CD4-positive, alpha-beta T cell treated with Interleukin-1 beta for 1 hour (primary cell): Measurements from ENCODE around the gene PLA2G15.
"Not testable (repeated sequence)": the region's sequence is repeated elsewhere in the genome, so short reads cannot be mapped to it uniquely, and the experiment has no call there.

Experiments used
- DNase-seq, 2 donors: peaks; one replicate each; pipeline ENCODE4 v3.0.0-alpha.2; 2020 to 2022

PLA2G15 gene

GRCh38 chr16:68281368-68282063 is 36.3 kb downstream of the PLA2G15 start:
- peak in 1 of 2 donors; percentile 35 for DNase-seq

- DNase-seq = no peak
Measured at GRCh38 chr16:68282064-68282452, 36.9 kb downstream of the PLA2G15 start.

- DNase-seq = no peak
Measured at GRCh38 chr16:68283346-68283745, 38.2 kb downstream of the PLA2G15 start.

GRCh38 chr16:68283801-68284598 is 38.8 kb downstream of the PLA2G15 start:
- DNase-seq = no peak

- DNase-seq = peak in 1 of 2 donors; percentile 56
Measured at GRCh38 chr16:68284847-68285246, 39.7 kb downstream of the PLA2G15 start.

GRCh38 chr16:68285683-68286082 is 40.5 kb downstream of the PLA2G15 start:
- DNase-seq = no peak

GRCh38 chr16:68286153-68287074 is 41.2 kb downstream of the PLA2G15 start:
- DNase-seq = peak; percentile 39 to 61

- DNase-seq = peak; percentile 52 to 64
Measured at GRCh38 chr16:68287276-68288251, 42.4 kb downstream of the PLA2G15 start.

GRCh38 chr16:68288252-68288650 is 43.1 kb downstream of the PLA2G15 start:
- no peak for DNase-seq

GRCh38 chr16:68288796-68289195 is 43.6 kb downstream of the PLA2G15 start:
- not testable (repeated sequence) for DNase-seq

- DNase-seq = no peak
Measured at GRCh38 chr16:68289202-68289601, 44.0 kb downstream of the PLA2G15 start.

- peak; percentile 47 to 60 for DNase-seq
Measured at GRCh38 chr16:68289621-68290329, 44.6 kb downstream of the PLA2G15 start.

GRCh38 chr16:68290450-68290849 is 45.3 kb downstream of the PLA2G15 start:
- DNase-seq = no peak

- no peak for DNase-seq
Measured at GRCh38 chr16:68291227-68291626, 46.1 kb downstream of the PLA2G15 start.

GRCh38 chr16:68292425-68292824 is 47.3 kb downstream of the PLA2G15 start:
- DNase-seq = no peak

GRCh38 chr16:68296291-68296690 is 51.1 kb downstream of the PLA2G15 start:
- no peak for DNase-seq

GRCh38 chr16:68296693-68297092 is 51.5 kb downstream of the PLA2G15 start:
- DNase-seq = no peak

- no peak for DNase-seq
Measured at GRCh38 chr16:68297908-68298307, 52.7 kb downstream of the PLA2G15 start.

GRCh38 chr16:68298312-68298711 is 53.1 kb downstream of the PLA2G15 start:
- no peak for DNase-seq

GRCh38 chr16:68298907-68299561 is 53.9 kb downstream of the PLA2G15 start:
- DNase-seq = no peak
